ENCODE measurements around the gene LAG3. TPM values are rescaled to one million over a fixed set of nuclear protein-coding genes. Genes with fewer than 3 reads are reported as not detected.
A peak's percentile ranks its signal among the peaks of the same experiment; 100 is the strongest.

Gene LAG3
- total RNA-seq, 1 donor from 2014 or later: 0.57 TPM

DNA sequence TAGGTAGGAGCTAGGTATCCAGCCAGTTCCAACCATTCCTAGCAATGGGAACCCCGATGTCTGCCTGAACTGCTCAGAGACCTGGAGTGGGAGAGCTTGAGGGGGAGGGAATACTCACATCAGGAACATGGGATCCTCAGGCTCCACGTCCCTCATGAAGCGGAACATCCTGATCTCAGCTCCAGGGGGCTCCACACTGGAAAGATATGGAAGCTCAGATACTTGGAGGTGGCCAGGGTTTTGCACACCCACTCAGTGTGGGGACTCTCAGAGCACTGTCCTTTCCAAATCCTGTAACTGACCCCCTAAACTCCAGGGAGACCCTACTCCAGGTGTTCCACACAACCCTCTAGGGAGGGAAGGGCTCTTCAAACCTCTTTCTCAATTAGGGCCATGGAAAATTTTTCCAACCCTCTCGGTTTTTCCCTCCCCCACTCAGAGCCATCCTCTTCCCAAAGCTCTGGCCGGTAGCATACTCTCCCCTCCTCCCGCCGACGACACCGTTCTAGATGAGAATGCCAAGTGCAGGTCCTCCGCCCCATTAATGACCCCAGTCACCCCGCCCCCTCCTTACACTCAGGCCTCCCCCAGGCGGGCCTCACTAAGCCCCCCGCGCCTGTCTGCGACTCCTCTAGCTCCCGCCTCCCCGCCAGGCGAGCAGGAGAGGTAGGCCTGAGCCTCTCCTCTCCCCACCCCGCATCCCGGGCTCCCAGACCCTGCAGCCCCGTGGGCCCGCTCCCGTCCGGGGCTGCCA, 20.0 kb upstream of the LAG3 start:
- intact Hi-C loops (cut with DNase I): loop anchor here (5.0 kb wide), 1 partner anchor 75 kb away; the partner anchor contains the start of gene P3H3
- DNase-seq (ENCODE audit: low spot score): no peak

DNA sequence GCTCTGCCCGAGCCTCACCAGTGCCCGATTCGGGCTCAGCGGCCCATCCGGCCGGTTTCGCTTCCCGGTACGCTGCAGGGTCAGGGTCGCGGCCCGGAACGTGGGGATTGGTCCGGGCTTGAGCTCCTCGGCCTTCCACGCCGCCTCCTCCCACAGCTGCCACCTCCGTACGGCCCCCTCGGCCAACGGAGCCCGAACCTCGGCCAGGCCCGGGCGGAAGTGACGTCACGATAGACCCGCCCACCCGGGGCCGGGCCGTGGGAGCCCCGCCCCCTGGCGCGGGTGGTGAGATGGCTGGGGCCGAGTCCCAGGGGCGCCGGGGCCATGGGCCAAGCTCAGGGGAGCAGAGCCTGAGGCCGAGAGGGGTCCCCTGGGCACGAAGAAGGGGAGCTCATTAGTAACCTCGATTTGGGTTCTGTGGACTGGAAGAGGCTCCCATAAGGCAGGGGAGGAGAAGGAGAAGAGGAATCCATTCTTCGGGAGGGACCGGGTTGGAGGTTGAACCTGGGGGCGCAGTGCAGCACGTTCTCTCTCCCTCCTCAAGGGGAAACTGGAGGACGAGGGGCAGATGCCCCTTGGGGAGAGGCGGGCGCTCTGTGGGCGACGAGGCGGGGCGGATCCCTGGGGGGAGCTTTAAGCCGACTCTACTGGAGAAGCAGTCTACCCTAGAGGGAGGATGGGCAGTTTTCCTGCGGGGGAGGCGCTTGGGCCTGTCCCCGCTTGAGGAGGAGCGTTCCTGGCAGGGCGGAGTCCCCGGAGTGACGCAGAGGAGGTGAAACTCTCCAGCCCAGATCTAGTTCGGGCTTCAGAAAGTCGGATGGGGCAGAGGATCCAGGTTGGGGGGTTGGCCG, 19.2 kb upstream of the LAG3 start, which contains the start of gene MLF2:
Gene MLF2, minus strand, starts transcription at position 221 of the 851 bp plus-strand sequence. CDS start 807 bp downstream, outside the sequence.
- DNase-seq (ENCODE audit: low spot score): peak; percentile 99
- intact Hi-C loops (cut with DNase I): loop anchor here (1.0 to 5.0 kb wide), 3 partner anchors 13 to 74 kb away; partner anchors contain the start of genes P3H3 and PTMS

DNA sequence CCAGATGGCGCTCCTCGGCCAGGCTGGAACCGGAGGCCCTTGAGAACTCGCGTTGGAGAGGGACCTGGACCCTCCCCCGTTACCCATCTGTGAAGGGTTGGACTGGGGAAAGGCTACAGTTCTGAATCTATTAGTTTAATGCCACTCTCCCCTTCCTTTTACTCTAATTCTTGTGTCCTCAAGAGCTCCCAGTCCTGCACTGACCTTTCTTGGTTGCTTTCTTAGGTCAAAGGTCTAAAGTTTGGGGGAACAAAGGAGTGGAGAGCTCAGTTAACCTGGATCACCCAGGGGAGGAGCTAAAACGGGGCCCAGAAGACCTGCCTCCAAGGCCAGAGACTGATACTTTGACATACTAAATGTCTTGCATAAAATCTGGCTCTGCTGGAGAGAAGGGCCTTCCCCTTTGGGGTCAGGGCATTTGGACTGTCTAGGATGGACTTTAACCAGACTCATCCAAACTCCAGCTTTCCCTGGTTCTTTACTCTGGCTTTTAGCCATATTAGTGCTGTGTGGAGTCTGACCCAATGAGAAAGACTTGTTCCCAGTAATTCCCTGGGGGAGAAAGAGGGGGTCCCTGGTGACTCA, 18.5 kb upstream of the LAG3 start:
- intact Hi-C loops (cut with DNase I): loop anchor here (1.0 to 5.0 kb wide), 3 partner anchors 12 to 73 kb away; partner anchors contain the start of genes P3H3 and PTMS
- no peak for DNase-seq (ENCODE audit: low spot score)

DNA sequence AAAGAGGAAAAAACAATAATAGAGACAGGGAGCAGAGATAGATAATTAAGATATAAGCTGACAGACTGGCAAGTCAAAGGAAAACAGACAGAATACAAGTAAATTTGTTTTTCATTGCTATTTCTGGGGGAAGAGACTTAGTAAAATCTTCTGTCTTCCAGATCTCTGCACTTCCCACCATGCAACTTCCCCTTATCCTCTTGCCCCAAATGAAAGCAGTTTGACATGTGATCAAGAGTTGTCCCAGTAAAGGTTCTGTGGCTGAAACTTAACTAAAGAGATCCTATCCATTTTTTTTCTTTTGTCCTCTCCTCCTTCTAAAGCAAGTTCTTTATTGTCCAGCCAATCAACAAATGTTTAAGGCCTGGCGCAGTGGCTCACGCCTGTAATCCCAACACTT, 17.9 kb upstream of the LAG3 start:
- intact Hi-C loops (cut with DNase I): loop anchor here (5.0 kb wide), 1 partner anchor 73 kb away; the partner anchor contains the start of gene P3H3
- DNase-seq (ENCODE audit: low spot score): no peak

DNA sequence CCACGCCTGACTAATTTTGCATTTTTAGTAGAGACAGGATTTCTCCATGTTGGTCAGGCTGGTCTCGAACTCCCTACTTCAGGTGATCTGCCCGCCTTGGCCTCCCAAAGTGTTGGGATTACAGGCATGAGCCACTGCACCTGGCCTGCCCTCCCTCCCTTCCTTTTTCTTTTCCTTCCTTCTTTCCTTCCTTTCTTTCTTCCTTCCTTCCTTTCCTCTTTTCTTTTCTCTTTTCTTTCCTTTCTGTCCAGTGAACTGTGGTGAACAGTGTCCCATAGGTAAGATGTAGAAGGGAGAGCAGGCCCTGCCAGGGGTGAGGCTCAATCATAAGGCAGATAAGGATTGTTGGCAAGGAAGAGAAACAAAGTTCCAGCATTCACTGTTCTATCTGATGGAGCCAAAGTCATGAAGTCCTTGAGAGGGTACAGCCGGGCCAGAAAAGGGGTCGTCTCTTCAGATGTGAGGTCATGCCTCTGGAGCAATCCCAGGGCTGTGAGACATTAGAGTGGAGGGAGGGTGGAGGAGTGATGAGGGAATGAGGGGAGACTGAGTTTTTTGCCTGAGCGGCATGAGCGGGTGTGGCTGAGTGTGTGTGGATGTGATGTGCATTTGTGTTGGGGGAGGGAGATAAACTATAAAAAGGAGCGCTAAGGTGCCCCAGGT, 15.2 kb upstream of the LAG3 start:
- intact Hi-C loops (cut with DNase I): no loop called here
- DNase-seq (ENCODE audit: low spot score): no peak

DNA sequence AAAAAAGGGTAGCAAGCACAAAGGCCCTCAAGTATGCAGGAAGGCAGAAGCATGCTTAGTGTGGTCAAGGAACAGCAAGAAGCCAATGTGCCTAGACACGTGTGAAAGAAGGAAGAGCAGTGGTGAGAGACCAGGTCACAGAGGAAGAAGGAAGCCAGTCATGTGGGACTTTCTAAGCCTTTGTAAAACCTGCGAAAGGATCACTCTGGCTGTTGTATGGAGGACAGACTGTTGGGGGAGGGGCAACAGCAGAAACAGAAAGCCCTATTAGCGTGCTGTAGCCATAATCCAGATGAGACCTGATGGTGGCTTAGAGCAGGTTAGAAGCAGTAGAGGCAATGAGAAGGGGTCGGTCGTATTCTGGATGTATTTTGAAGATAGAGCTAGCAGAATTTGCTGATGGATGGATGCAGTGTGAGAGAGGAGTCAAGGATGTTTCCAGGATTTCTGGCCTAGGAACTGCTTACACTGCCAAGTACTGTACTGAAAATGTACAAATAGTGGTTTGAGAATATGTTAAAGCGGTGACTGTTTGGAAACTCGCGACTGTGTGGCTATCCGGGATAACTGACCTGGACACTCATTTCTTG, 13.7 kb upstream of the LAG3 start:
- intact Hi-C loops (cut with DNase I): no loop called here
- DNase-seq (ENCODE audit: low spot score): no peak

DNA sequence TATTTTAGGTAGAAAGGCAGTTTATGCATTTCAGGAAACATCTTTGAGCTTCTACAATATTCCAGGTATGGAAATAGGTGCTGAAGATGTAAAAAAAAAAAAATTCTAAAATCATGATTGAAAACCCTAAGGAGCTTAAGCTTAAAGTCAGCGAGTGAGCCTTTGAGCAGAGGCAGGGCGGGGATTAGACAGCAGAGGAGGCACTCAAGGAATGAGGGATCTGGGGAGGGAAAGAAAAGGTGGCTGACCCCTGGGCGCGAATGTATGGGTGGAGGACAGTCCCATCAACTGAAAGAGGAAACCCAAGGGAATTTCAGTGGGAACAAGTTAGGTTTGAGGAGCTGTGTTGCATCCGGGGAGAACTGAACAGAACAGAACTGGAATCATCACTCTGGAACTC, 12.6 kb upstream of the LAG3 start:
- intact Hi-C loops (cut with DNase I): no loop called here
- DNase-seq (ENCODE audit: low spot score): no peak

DNA sequence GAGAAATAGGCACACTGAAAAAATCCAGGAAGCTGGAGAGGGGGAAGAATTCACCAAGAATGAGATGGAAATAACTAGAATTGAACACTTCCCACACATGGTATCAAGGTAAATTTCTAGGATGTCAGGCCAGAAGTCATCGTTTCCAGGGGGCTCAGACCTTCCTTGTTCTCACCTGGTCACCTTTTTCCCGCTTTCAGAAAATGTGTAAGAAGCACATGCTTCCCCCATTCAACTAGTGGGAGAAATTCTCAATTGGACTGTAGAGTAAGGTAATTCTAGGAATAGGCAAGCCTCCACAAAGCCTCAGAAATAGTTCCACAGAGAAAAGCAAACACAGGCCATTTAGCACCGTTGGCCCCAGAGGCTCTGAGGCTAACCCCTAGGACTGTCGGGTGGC, 8.9 kb upstream of the LAG3 start:
- intact Hi-C loops (cut with DNase I): no loop called here
- DNase-seq (ENCODE audit: low spot score): no peak

DNA sequence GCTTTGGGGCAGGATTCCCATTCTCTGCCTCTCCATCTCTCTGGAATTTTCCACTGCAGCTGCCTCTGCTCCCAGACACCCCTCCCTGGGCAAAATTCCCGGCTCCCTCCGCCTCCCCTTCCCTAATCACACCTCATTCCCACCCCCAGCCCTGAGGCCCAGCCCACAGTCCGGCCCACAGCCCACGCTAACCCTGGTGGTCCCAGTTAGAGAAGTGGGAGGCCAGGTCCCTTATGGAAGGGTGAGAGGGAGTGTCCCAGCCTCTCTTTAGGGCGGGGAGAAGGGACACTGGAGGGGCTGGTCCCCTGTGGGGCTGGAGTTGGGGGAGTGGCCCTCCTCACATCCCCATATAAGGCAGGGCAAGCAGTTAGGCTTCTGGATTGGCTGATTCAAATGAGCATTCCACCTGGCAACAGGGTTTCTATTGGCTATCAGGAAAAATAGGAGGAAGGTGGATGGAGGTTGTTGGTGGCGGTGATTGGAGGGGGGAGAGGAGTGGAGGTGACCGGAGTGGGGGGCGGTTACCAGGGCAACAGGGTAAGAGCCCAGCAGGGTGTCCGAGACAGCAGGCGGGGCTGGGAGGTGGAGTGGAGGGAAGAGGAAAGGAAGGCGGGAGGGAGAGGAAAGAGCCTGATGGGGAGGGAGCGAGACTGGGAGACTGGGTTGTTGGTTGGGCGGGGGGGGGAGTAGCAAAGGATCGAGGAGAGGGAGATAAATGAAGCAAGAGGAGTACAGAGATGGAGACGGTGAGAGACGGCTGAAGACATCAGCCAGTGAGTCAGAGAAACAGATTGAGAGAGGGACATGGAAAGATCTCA, 8.1 kb upstream of the LAG3 start:
- intact Hi-C loops (cut with DNase I): no loop called here
- peak; percentile 96 for DNase-seq (ENCODE audit: low spot score)

DNA sequence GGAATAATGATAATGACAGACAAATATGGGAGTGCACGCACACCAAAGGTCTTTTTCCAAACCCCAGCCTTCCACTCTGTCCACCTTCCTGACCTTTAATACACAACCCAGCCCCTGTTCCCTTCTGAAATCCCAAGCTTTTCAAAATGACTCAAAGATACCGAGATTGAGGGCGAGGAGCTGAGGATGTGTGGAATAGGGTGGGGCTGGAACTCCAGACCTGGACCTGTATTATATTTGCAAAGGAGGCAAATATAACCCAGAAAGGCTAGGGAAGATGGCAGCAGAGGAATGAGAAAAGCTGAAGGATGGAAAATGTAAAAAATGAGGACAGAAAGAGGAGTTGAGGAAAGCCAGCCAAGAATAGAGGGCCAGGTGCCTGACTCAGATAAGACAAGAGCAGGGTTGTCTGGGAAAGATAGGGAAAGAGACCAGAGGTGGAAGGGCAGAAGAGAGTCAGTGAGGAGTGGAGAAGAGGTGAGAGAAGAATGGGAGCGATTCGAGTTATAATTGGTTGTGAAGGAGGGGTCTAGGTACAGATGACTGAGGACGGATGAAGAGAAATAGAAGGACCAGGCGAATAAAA, 7.2 kb upstream of the LAG3 start:
- intact Hi-C loops (cut with DNase I): loop anchor here (5.0 kb wide), 1 partner anchor 62 kb away; the partner anchor contains the start of gene P3H3
- no peak for DNase-seq (ENCODE audit: low spot score)

DNA sequence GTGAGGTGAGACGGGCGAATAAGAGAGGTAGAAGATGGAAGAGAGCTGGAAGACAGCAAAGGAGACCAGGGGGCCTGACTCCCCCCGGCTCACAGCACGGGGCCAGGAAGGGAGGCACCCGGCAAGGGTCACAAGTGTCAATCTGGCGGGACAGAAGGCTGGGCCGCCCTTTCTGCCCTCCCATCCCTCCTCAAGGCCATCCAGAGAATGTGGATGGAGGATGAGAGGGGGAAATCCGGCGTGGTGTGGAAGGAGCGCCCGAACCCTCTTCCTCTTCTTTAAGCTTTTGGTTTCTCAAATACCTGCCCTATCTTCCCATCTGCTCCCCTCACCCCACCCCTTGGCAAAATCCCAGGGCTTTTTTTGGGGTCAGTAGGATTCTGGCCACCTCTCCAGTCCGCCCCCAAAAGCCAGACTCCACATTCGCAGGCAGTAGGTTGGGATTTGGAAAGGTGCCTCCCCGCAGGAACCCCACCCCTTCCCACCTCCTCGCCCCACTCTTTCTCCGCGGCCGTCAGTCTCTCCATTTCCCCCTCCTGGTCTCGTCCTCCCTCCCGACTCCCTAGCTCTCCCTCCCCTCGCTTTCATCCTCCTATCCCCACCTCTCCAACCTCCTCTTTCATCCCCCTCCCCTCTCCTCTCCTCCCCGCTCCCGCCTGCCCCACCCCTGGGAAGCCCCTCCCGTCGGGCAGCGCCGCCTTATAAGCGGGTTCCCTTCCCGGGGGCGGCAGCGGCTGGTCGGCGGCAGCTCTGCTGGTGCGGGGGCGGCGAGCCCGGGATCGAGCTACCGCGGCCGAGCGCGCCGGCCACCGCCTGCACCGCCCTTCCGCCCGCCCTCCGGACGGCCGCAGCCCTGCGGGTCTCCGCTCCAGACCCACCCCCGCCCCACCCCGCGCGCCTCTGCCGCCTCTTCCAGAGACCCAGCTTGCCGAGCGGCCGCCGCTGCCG, 6.4 kb upstream of the LAG3 start, which contains the start of gene PTMS:
Gene PTMS, plus strand, starts transcription at position 730 of the 948 bp plus-strand sequence. CDS start 343 bp downstream, outside the sequence.
- intact Hi-C loops (cut with DNase I): loop anchor here (1.0 to 5.0 kb wide), 2 partner anchors 13 to 61 kb away; partner anchors contain the start of genes MLF2 and P3H3
- peak; percentile 93 for DNase-seq (ENCODE audit: low spot score)

DNA sequence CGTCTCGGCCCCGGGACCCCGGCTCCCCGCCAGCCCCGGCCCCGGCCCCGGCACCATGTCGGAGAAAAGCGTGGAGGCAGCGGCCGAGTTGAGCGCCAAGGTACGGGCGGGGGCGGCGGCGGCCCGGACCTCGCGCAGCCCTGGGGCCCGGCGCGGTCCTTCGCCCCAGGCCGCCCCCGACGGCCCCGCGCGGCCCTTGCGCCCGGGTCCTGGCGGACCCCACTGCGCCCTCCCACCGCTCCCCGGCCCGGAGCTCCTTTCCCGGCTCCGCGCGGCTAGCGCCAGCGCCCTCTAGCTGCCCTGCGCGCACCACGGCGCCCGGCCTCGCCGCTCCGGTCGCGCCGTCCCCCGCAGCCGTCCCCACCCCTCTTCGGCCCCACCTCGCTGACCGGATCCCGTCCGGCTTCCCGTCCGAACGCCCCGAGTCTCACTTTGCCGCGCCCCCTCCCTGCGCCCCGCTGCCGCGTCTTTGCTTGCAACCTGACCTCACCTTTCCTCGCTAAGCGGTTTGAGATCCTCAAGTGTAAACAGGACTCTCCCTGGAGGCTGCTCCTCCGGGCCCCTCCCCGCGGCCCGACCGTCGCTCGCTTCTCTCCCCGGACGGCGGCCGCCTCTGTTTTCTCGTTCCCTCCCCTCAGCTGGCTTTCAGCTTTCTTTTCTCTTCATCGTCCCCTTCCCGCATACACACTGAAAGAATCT, 5.5 kb upstream of the LAG3 start:
- intact Hi-C loops (cut with DNase I): loop anchor here (1.0 to 5.0 kb wide), 2 partner anchors 13 to 61 kb away; partner anchors contain the start of genes MLF2 and P3H3
- peak; percentile 93 for DNase-seq (ENCODE audit: low spot score)

DNA sequence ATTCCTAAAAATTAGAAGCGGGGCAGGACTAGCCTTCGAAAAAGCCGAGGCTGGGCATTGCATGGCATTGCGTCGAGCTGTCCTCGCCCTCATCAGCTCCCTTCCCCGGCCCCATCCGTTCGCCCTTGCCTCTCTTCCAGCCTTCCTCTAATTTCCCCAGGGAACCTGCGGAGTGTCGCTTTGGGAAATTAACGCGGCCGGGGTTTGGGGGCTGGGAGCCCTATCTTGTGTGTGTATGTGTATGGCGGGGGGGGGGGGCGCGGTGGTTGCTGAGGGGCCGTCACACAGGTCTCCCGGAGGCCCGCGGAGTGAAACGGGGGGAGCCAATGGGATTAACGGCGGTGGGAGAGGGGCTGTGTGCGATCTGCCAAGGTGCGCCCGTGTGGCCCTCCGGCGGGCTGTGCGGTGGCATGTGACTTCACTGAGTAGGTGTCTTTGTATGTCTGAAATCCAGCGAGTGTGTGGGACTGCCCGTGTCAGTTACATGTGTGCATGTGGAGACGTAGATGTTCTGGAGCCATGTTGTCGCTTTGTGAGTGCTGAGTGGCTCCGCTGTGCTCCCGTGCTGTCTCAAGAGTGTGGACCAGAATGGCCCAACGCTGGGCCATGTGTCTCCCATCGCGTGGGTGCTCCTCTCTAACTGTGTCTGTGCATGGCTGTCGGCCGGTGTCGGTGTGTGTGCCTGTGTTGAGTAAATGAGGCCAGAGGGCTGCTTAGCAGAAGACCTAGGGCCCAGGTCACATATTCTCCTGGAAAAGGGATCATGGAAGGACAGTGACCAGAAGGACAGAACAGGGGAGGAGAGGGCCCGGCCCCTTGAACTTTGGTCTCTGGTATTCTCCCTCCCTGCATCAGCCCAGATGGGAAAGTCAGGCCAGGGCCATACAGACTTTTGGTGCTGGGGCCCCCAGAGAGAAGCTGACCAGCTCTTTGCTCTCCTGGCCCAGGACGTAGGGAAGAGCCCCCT, 4.7 kb upstream of the LAG3 start:
- intact Hi-C loops (cut with DNase I): loop anchor here (5.0 kb wide), 1 partner anchor 60 kb away; the partner anchor contains the start of gene P3H3
- DNase-seq (ENCODE audit: low spot score): no peak

DNA sequence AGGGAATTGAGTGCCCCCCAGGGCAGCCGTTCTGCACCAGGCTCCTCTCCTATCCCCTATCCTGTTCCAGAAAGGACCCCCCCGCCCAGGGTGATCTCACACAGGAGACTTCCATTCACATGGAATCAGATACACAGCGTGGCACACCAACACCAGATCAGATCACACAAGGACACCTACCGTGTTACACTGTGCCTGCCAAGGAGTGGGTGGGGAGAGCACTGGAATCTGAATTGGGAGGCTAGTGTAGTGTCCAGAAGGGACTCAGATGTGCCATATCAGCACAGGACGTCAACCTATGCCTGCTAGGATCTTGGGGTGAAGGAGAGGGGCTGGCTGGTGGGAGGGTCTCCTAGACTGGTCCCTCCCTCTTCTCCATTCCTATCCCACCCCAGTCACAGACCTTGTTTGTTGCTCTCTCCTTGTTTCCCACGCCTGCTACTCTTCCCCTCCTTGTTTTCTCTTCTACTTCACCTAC, 3.8 kb upstream of the LAG3 start:
- DNase-seq (ENCODE audit: low spot score): no peak
- intact Hi-C loops (cut with DNase I): loop anchor here (5.0 kb wide), 1 partner anchor 59 kb away; the partner anchor contains the start of gene P3H3

All from cardiac septum (tissue), 1 donor.